Measurements from ENCODE around the gene CTSW. TPM values are rescaled to one million over a fixed set of nuclear protein-coding genes. Genes with fewer than 3 reads are reported as not detected.
"Not testable (repeated sequence)": the region's sequence is repeated elsewhere in the genome, so short reads cannot be mapped to it uniquely, and the experiment has no call there.

The CTSW gene
- total RNA-seq, 3 donors from 2014 or later: 8.4 to 12.3 (median 11.2) TPM

GRCh38 chr11:65883786-65884715, 4.4 kb downstream of the CTSW start:
- no peaks in the 10 kb centered on the region for H3K9me3 Mint-ChIP-seq
- peaks cover 15% of the 10 kb centered on the region for H3K36me3 Mint-ChIP-seq (ENCODE audit: insufficient read depth)
- peaks cover 49% of the 10 kb centered on the region for H3K4me1 Mint-ChIP-seq (ENCODE audit: low read depth)
- H3K4me3 Mint-ChIP-seq: no peak overlapping the region
- ATAC-seq (no peak), DNase-seq (no peak)
- no peaks in the 10 kb centered on the region for H3K27me3 Mint-ChIP-seq (ENCODE audit: low read depth)

GRCh38 chr11:65884716-65885092, 5.1 kb downstream of the CTSW start:
- Mint-ChIP-seq H3K36me3 (ENCODE audit: insufficient read depth) (peaks cover 15% of the 10 kb centered on the region), H3K4me3 (no peak overlapping the region), H3K27me3 (ENCODE audit: low read depth) (no peaks in the 10 kb centered on the region), H3K9me3 (no peaks in the 10 kb centered on the region), H3K4me1 (ENCODE audit: low read depth) (peaks cover 49% of the 10 kb centered on the region)
- peak; percentile 77 for DNase-seq
- ATAC-seq: peak; percentile 43 to 59

GRCh38 chr11:65885231-65885630, 5.6 kb downstream of the CTSW start:
- Mint-ChIP-seq H3K4me3 (no peak overlapping the region), H3K36me3 (ENCODE audit: insufficient read depth) (peaks cover 15% of the 10 kb centered on the region), H3K4me1 (ENCODE audit: low read depth) (peaks cover 49% of the 10 kb centered on the region), H3K9me3 (no peaks in the 10 kb centered on the region), H3K27me3 (ENCODE audit: low read depth) (no peaks in the 10 kb centered on the region)
- DNase-seq: no peak
- no peak for ATAC-seq

GRCh38 chr11:65885808-65886536, 6.3 kb downstream of the CTSW start:
- H3K9me3 Mint-ChIP-seq: no peaks in the 10 kb centered on the region
- peaks cover 15% of the 10 kb centered on the region for H3K36me3 Mint-ChIP-seq (ENCODE audit: insufficient read depth)
- no peak for ATAC-seq
- H3K27me3 Mint-ChIP-seq (ENCODE audit: low read depth): no peaks in the 10 kb centered on the region
- DNase-seq: no peak
- H3K4me1 Mint-ChIP-seq (ENCODE audit: low read depth): peaks cover 44% of the 10 kb centered on the region
- no peak overlapping the region for H3K4me3 Mint-ChIP-seq

GRCh38 chr11:65886826-65887722, 7.4 kb downstream of the CTSW start:
- DNase-seq (no peak), ATAC-seq (no peak)
- H3K36me3 Mint-ChIP-seq (ENCODE audit: insufficient read depth): peaks cover 15% of the 10 kb centered on the region
- no peaks in the 10 kb centered on the region for H3K27me3 Mint-ChIP-seq (ENCODE audit: low read depth)
- H3K9me3 Mint-ChIP-seq: no peaks in the 10 kb centered on the region
- H3K4me1 Mint-ChIP-seq (ENCODE audit: low read depth): peaks cover 38% of the 10 kb centered on the region
- peak overlapping the region; percentile 96 for H3K4me3 Mint-ChIP-seq

- DNase-seq (no peak), ATAC-seq (no peak)
- Mint-ChIP-seq H3K27me3 (ENCODE audit: low read depth) (no peaks in the 10 kb centered on the region), H3K4me1 (ENCODE audit: low read depth) (peaks cover 45% of the 10 kb centered on the region), H3K4me3 (peak overlapping the region; percentile 96), H3K36me3 (ENCODE audit: insufficient read depth) (peaks cover 20% of the 10 kb centered on the region), H3K9me3 (no peaks in the 10 kb centered on the region)
Measured at GRCh38 chr11:65887723-65888162, 8.1 kb downstream of the CTSW start.

GRCh38 chr11:65888163-65888814, 8.7 kb downstream of the CTSW start, which contains the start of gene FIBP:
Gene FIBP (minus strand): TSS chr11:65888471. CDS start chr11:65888418, 53 bp downstream.
- ATAC-seq (peak; percentile 64 to 69), DNase-seq (peak; percentile 91)
- H3K36me3 Mint-ChIP-seq (ENCODE audit: insufficient read depth): peaks cover 24% of the 10 kb centered on the region
- no peaks in the 10 kb centered on the region for H3K27me3 Mint-ChIP-seq (ENCODE audit: low read depth)
- peak within 1 kb of the TSS; percentile 96 for H3K4me3 Mint-ChIP-seq
- peaks cover 50% of the 10 kb centered on the region for H3K4me1 Mint-ChIP-seq (ENCODE audit: low read depth)
- H3K9me3 Mint-ChIP-seq: no peaks in the 10 kb centered on the region

GRCh38 chr11:65890324-65891218, 10.9 kb downstream of the CTSW start, which contains the start of gene CCDC85B:
Gene CCDC85B (plus strand): TSS chr11:65890673. CDS start chr11:65890784, 111 bp downstream.
- H3K27me3 Mint-ChIP-seq (ENCODE audit: low read depth): no peaks in the 10 kb centered on the region
- H3K4me3 Mint-ChIP-seq: peak within 1 kb of the TSS; percentile 96
- H3K4me1 Mint-ChIP-seq (ENCODE audit: low read depth): peaks cover 63% of the 10 kb centered on the region
- H3K36me3 Mint-ChIP-seq (ENCODE audit: insufficient read depth): peaks cover 24% of the 10 kb centered on the region
- peak; percentile 69 to 70 for ATAC-seq
- no peaks in the 10 kb centered on the region for H3K9me3 Mint-ChIP-seq
- peak; percentile 99 for DNase-seq

- ATAC-seq: peak in 1 of 2 donors; percentile 1
- Mint-ChIP-seq H3K27me3 (ENCODE audit: low read depth) (no peaks in the 10 kb centered on the region), H3K9me3 (no peaks in the 10 kb centered on the region), H3K36me3 (ENCODE audit: insufficient read depth) (peaks cover 32% of the 10 kb centered on the region), H3K4me1 (ENCODE audit: low read depth) (peaks cover 69% of the 10 kb centered on the region), H3K4me3 (peak overlapping the region; percentile 82)
- no peak for DNase-seq
Measured at GRCh38 chr11:65891219-65892136, 11.8 kb downstream of the CTSW start.

- H3K27me3 Mint-ChIP-seq (ENCODE audit: low read depth); ATAC-seq; DNase-seq; H3K9me3 Mint-ChIP-seq: not testable (repeated sequence)
- Mint-ChIP-seq H3K36me3 (ENCODE audit: insufficient read depth) (peaks cover 32% of the 10 kb centered on the region), H3K4me3 (peak overlapping the region; percentile 82), H3K4me1 (ENCODE audit: low read depth) (peaks cover 66% of the 10 kb centered on the region)
Measured at GRCh38 chr11:65892137-65892540, 12.5 kb downstream of the CTSW start.

- Mint-ChIP-seq H3K4me3 (peak overlapping the region; percentile 82), H3K9me3 (no peaks in the 10 kb centered on the region), H3K36me3 (ENCODE audit: insufficient read depth) (peaks cover 34% of the 10 kb centered on the region), H3K27me3 (ENCODE audit: low read depth) (no peaks in the 10 kb centered on the region), H3K4me1 (ENCODE audit: low read depth) (peaks cover 67% of the 10 kb centered on the region)
- DNase-seq (no peak), ATAC-seq (no peak)
Measured at GRCh38 chr11:65892661-65893317, 13.2 kb downstream of the CTSW start.
